HFF-Myc (cell line): Measurements from ENCODE around the gene AGAP1.

ENCODE experiments used
- DNase-seq: peaks from one replicate; pipeline ENCODE4 v3.0.0-alpha.2; 2011; ENCODE audit warnings: low read depth; ENCODE audit errors: extremely low read depth
- H3K4me3 ChIP-seq: replicated peaks from 2 replicates; pipeline ENCODE4 v1.5.1; 2011; ENCODE audit warnings: low read depth, mild to moderate bottlenecking, control low read depth, low read length
- TF ChIP-seq, protein P1 (sequence below): IDR thresholded peaks from 2 replicates; pipeline ENCODE4 v1.5.1; 2012; ENCODE audit warnings: mild to moderate bottlenecking, low read depth, low read length, control low read depth; ENCODE audit errors: missing control alignments

AGAP1 gene

DNA sequence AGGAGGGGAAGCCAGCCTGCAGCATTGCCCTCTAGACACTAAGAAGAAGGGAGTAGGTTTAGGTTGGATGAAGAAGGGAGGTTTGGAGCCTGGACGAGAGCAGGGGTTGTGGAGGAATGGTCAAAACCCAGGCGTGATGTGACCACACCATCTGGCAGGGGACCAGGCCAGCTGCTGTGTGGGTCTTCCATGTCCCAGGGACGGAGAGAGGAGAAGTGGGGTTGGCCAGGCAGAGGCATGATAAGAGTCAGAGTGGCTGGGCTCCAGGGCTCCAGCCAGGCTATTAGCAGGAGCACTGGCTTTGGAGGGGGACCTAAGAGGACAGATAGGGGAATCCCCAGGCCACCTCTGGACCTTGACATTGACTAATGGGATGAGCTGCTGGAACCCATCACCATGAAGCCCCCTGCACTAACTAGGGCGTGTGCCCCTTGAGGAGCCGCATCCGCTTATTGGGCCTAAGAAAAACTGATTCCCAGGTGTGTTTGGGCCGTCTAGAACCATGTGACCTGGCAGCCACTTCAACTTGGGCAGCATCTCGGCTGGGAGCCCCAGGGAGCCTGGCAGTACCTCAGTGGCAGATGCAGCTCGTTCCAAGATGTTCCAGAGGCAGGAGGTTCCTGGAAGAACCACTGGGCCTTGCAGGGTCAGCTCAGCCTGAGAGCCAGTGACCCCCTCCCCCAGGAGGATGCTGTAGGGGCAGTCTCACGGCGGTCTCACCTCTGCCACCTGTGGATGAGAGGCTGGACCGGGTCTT lies 235.1 kb downstream of the AGAP1 start:
- DNase-seq: no peak
- TF ChIP-seq, protein P1, sequence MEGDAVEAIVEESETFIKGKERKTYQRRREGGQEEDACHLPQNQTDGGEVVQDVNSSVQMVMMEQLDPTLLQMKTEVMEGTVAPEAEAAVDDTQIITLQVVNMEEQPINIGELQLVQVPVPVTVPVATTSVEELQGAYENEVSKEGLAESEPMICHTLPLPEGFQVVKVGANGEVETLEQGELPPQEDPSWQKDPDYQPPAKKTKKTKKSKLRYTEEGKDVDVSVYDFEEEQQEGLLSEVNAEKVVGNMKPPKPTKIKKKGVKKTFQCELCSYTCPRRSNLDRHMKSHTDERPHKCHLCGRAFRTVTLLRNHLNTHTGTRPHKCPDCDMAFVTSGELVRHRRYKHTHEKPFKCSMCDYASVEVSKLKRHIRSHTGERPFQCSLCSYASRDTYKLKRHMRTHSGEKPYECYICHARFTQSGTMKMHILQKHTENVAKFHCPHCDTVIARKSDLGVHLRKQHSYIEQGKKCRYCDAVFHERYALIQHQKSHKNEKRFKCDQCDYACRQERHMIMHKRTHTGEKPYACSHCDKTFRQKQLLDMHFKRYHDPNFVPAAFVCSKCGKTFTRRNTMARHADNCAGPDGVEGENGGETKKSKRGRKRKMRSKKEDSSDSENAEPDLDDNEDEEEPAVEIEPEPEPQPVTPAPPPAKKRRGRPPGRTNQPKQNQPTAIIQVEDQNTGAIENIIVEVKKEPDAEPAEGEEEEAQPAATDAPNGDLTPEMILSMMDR: no peak
- H3K4me3 ChIP-seq: no peak overlapping the region

DNA sequence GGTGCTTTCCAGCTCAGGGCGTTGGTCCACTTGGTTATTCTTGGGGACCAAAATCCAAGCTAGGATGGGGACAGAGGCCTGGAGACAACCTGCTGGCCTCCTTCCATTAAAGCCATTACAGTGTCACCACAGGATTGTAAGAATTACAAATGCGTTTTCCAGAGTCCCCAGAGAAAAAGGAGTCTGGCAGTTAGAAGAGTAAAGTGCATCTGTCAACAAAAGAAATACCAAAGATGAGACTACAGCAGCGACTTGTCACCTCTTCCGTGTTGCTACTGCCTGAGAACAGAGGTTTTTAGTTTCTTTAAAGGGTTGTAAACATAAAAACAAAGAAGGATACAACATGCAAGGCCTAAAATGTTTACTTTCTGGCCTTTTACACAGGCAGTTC lies 235.7 kb downstream of the AGAP1 start:
- DNase-seq: no peak
- no peak overlapping the region for H3K4me3 ChIP-seq
- TF ChIP-seq, protein P1: no peak

DNA sequence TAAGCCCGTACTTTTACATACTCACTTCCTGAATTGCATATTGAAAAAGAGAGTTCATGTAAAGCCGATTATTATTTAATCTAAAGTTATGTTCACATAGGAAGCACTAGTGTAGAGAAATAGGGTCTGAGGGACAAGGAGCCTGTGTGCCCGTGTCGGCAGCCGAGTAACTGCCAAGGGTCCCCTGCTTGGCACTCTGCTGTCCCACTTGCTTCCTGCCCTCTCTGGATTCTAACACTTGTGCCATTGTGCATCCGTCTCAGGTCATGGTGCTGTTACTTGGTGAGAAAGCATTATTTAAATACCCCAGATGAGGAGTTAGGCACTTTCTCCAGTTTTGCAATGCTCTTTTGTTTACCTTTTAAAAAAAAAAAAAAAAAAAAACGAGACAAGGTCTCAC lies 236.3 kb downstream of the AGAP1 start:
- DNase-seq: no peak
- H3K4me3 ChIP-seq: no peak overlapping the region
- TF ChIP-seq, protein P1: no peak

DNA sequence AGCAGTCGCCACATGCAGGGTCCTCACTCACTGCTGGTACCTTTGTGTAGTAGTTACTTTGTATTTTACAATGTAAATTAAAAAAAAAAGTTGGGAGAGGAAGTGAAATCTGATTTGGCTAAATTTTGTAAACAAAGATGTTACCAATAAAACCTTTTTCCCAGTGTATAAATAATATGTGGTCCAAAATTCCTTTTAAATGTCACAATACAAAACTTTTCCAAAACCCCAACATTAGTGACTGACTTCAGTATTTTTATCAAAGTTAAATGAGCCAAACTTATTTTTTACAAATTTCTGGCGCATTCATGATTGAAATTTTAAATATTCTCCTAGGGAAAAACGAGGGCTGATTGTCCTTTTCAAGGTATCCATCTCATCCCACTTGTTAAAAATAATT lies 239.9 kb downstream of the AGAP1 start:
- TF ChIP-seq, protein P1: no peak
- H3K4me3 ChIP-seq: no peak overlapping the region
- no peak for DNase-seq

DNA sequence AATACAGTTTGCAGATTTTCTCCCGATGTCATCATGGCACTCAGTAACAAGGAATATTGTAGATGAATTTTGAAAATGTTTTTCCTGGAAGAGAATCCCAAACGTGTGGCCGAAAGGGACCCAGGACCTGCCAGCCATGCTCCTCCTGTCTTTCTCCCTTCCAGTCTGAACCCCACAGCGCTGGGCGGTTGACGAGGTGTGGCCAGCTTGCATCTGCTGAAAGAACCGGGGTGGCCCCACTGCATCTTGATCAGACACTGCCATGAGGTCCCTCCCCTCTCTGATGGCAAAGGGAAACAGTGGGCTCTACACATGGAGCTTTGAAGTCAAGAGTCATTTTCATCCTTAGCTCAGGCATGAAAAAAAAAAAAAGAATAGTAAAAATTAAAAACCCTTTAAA lies 240.3 kb downstream of the AGAP1 start:
- no peak for DNase-seq
- no peak overlapping the region for H3K4me3 ChIP-seq
- TF ChIP-seq, protein P1: no peak

DNA sequence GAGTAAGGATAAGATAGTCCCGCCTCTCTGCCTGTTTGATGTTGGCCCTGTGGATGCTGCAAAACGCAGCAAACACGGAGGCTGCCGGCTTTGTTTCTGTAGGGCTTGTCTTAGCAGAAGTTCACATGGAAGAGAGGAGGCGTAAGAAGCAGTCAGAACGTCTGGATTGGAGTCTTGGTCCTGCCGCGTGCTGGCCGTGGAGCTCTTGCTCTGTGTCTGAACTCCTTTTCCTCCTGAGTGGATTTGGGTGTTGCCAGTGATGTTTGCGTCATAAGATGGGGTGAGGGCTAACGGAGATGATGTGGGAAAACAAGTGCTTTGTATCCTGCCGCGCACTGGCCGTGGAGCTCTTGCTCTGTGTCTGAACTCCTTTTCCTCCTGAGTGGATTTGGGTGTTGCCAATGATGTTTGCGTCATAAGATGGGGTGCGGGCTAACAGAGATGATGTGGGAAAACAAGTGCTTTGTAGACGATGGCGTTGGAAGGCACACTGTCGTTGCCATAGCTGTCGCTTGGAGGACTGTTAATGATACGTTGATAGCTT lies 240.9 kb downstream of the AGAP1 start:
- H3K4me3 ChIP-seq: no peak overlapping the region
- no peak for DNase-seq
- TF ChIP-seq, protein P1: no peak

DNA sequence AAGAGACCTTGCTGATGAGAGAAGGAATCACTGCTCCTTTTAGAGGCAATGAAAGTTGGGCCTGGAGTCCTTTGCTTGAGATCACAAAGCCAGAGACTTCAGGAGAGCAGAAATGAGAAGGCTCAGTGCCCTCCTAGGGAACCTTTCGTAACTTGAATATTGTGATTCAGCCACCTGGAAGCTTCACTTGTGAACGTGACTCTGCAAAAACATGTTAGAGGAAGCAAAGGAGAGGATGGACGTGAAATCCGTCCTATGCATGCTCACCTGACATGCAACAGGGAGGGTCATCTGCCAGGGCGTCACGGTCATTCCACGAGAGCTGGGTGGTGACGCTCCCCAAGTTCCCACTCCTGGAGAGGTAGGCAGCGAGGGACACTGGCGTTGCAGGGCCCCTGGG lies 243.6 kb downstream of the AGAP1 start:
- no peak overlapping the region for H3K4me3 ChIP-seq
- no peak for DNase-seq
- TF ChIP-seq, protein P1: no peak
